ENCODE measurements around the gene NT5DC2.

GRCh38 chr3:52527732-52528585 is 5.7 kb downstream of the NT5DC2 start:
- no peak for TF ChIP-seq CTCF (conservative IDR thresholded peaks at IDR 0.05; ENCODE audit: low read length)
- TF ChIP-seq EZH2phosphoT487 (IDR thresholded peaks at IDR 0.05; ENCODE audit: borderline replicate concordance, low read depth, low read length) = no peak

Data from OCI-LY7 (cell line).